Kidney (tissue), 14 donors: ENCODE results near the gene GOSR1. TPM values are rescaled to one million over a fixed set of nuclear protein-coding genes. Genes with fewer than 3 reads are reported as not detected.
"Not testable (repeated sequence)": the region's sequence is repeated elsewhere in the genome, so short reads cannot be mapped to it uniquely, and the experiment has no call there.

Experiments
- DNase-seq, 5 donors: peaks; one replicate each; pipeline ENCODE4 v3.0.0-alpha.2; 2013 to 2020
- FAIRE-seq: peaks from 2 replicates; lab custom pipeline; 2012; peaks lifted over from hg19 to GRCh38; lab: Jason Lieb, UNC
- H3K27ac ChIP-seq, 2 donors: one replicate each; pipeline ENCODE4 v1.7.0; 2013; ENCODE audit warnings: low read depth in 2 of 2, low read length in 2 of 2, inconsistent platforms in 1 of 2
- H3K27me3 ChIP-seq: one replicate; pipeline ENCODE4 v1.7.1; 2013; ENCODE audit warnings: low read length, inconsistent platforms; ENCODE audit not compliant: control insufficient read depth, insufficient read depth
- H3K36me3 ChIP-seq, 3 donors: one replicate each; pipeline versions ENCODE4 v1.7.0 to v1.7.1; 2013; ENCODE audit warnings: low read length in 3 of 3, control low read depth in 1 of 3, inconsistent platforms in 1 of 3; ENCODE audit not compliant: insufficient read depth in 3 of 3, control insufficient read depth in 2 of 3
- H3K4me1 ChIP-seq, 3 donors: one replicate each; pipeline versions ENCODE4 v1.7.0 to v1.7.1; 2013; ENCODE audit warnings: low read length in 3 of 3, inconsistent platforms in 1 of 3, low read depth in 1 of 3; ENCODE audit not compliant: control insufficient read depth in 2 of 3, insufficient read depth in 2 of 3
- H3K4me3 ChIP-seq, 3 donors: one replicate each; pipeline versions ENCODE4 v1.7.0 to v1.8.1; 2013; ENCODE audit warnings: low read length in 3 of 3, control low read depth in 1 of 3, inconsistent platforms in 1 of 3
- H3K9ac ChIP-seq, 3 donors: one replicate each; pipeline versions ENCODE4 v1.7.0 to v1.7.1; 2013; ENCODE audit warnings: low read length in 3 of 3, control low read depth in 1 of 3, inconsistent platforms in 1 of 3
- H3K9me3 ChIP-seq, 3 donors: one replicate each; pipeline versions ENCODE4 v1.7.0 to v1.7.1; 2013; ENCODE audit warnings: low read length in 3 of 3, control low read depth in 1 of 3, inconsistent platforms in 1 of 3; ENCODE audit not compliant: control insufficient read depth in 2 of 3, insufficient read depth in 1 of 3
- CTCF ChIP-seq: IDR thresholded peaks from 3 replicates; pipeline ENCODE4 v1.5.1; 2012; ENCODE audit warnings: mild to moderate bottlenecking, moderate library complexity, borderline replicate concordance; ENCODE audit not compliant: insufficient read depth; ENCODE audit errors: extremely low read depth
- intact Hi-C: fragments of 100-400 bp; cut with DNase I; formaldehyde crosslinking; loops from one replicate; pipeline ENCODE4 v1.11.1; 2022
- polyA plus RNA-seq: library from polyadenylated mRNA; stranded (reverse); fragments of 350-450 nt; fragmentation: Illumina TruSeq; extraction: RNeasy Lipid Tissue Mini Kit (QIAGEN cat#74804); gene quantifications from one replicate; pipeline ENCODE4 v1.2.3, GENCODE V29; 2014; ENCODE audit warnings: low read depth, low replicate concordance; ENCODE audit not compliant: insufficient read depth
- total RNA-seq: library from RNA; stranded (reverse); fragmentation: NEBNext Ultra II Directional; extraction: Animal tissue kit (Norgen Biotek cat#: 25700); gene quantifications from one replicate; pipeline ENCODE4 v1.2.1, GENCODE V29; 2021
- donor health status: control.
- donor health status: control.
- donor health status: control.
- donor health status: control.
- donor health status: control.
- donor health status: DM: yes; HTN: yes; CAD: no.
- donor health status: Normal renal cell carcinoma (clear cell type).

GOSR1 gene
- total and polyA plus RNA-seq, 2 donors from 2014 or later = 16.8 to 65.6 TPM

GRCh38 chr17:30547778-30548573 lies 70.8 kb downstream of the GOSR1 start:
- Histone ChIP-seq H3K4me3 (no peak overlapping the region), H3K9me3 (no peaks in the 10 kb centered on the region), H3K27me3 (no peaks in the 10 kb centered on the region), H3K36me3 (peaks cover 0 to 2% (median 0%) of the 10 kb centered on the region in 3 donors), H3K27ac (no peak overlapping the region), H3K9ac (no peak overlapping the region), H3K4me1 (no peaks in the 10 kb centered on the region)
- DNase-seq = no peak
- TF ChIP-seq CTCF = no peak
- intact Hi-C loops = no loop called here
- no peak for FAIRE-seq

- DNase-seq, intact Hi-C loops, H3K36me3 ChIP-seq, H3K27me3 ChIP-seq, FAIRE-seq, H3K9me3 ChIP-seq, H3K4me3 ChIP-seq, H3K4me1 ChIP-seq, H3K9ac ChIP-seq, H3K27ac ChIP-seq: not testable (repeated sequence)
These were observed 72.0 kb downstream of the GOSR1 start for GRCh38 chr17:30549181-30549580.

GRCh38 chr17:30549864-30550511 lies 72.8 kb downstream of the GOSR1 start:
- H3K36me3 ChIP-seq = peaks cover 0 to 2% (median 0%) of the 10 kb centered on the region in 3 donors
- H3K9me3 ChIP-seq = no peaks in the 10 kb centered on the region

More at GRCh38 chr17:30549864-30550511, 72.8 kb downstream of the GOSR1 start:
- no peak for TF ChIP-seq CTCF
- intact Hi-C loops = no loop called here
- no peak overlapping the region for H3K9ac ChIP-seq
- FAIRE-seq (no peak), DNase-seq (no peak)
- no peak overlapping the region for H3K27ac ChIP-seq
- no peaks in the 10 kb centered on the region for H3K4me1 ChIP-seq
- no peak overlapping the region for H3K4me3 ChIP-seq
- no peaks in the 10 kb centered on the region for H3K27me3 ChIP-seq
